ENCODE measurements around the gene BRMS1L.
A peak's percentile ranks its signal among the peaks of the same experiment; 100 is the strongest.
"Not testable (repeated sequence)": the region's sequence is repeated elsewhere in the genome, so short reads cannot be mapped to it uniquely, and the experiment has no call there.

BRMS1L gene, protein sequence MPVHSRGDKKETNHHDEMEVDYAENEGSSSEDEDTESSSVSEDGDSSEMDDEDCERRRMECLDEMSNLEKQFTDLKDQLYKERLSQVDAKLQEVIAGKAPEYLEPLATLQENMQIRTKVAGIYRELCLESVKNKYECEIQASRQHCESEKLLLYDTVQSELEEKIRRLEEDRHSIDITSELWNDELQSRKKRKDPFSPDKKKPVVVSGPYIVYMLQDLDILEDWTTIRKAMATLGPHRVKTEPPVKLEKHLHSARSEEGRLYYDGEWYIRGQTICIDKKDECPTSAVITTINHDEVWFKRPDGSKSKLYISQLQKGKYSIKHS
- total RNA-seq, result 7.3 to 13.4 (median 8.4) reads per million in 4 donors

DNA sequence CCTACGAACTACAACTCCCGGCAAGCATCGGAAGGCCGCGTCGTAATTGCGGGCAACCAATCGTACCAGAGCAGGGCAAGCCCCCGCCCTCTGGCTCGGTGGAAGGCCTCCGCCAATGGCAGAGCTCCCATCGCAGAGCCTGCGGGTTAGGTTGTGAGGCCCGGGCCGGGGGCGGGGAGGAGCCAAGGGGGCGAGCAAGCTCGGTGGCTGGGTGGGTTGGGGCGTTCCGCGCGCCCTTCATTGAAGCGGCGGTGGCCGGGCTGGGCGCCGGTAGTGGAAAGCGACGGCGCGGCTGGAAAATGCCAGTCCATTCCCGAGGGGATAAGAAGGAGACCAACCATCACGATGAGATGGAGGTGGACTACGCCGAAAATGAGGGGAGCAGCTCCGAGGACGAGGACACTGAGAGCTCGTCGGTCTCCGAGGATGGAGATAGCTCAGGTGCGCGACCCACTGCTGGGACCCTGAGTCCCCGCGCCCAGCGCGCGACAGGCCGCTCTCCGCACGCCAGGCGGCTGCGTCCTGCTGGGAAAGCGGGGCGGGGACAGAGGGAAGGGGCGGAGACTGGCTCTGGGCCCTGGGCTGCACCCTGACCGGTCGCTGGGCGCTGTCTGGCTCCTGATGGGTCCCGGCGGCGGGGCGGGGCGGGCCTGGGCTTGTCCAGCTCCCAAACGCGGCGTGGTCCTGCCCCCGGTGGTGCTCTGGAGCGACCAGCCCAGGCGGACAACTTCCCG, at the start of gene BRMS1L:
Gene BRMS1L (plus strand): TSS at position 121 of the 734 bp plus-strand sequence. CDS start 179 bp downstream, at position 300.
- peak; percentile 91 to 98 (median 95) for DNase-seq

DNA sequence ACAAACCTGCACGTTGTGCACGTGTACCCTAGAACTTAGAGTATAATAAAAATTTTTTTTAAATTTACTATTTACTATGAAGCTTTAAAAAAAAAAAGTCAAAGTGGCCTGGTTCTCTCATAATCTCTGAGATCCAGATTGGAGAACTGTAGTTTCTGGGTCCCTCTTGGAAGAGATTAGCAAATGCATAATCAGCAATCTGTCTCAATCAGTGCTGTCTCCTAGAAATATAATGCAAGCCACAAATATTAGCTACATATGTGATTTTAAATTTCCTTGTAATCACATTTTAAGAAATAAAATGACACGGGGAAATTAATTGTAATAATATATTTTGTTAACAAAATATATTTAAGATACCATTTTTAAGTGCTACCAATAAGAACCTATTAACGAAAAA, 49.3 kb upstream of the BRMS1L start:
- no peak for DNase-seq

DNA sequence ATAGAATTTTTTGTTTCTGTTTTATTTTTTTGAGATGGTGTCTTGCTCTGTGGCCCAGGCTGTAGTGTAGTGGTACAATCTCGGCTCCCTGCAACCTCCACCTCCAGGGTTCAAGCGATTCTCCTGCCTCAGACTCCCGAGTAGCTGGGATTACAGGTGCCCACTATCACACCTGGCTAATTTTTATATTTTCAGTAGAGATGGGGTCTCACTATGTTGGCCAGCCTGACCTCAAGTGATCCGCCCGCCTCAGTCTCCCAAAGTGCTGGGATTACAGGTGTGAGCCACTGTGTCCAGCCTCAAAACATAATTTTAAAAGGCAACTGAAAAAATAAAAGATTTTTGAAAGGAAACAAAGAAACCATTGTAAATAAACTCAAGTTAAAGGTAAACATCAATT, 48.6 kb upstream of the BRMS1L start:
- not testable (repeated sequence) for DNase-seq

DNA sequence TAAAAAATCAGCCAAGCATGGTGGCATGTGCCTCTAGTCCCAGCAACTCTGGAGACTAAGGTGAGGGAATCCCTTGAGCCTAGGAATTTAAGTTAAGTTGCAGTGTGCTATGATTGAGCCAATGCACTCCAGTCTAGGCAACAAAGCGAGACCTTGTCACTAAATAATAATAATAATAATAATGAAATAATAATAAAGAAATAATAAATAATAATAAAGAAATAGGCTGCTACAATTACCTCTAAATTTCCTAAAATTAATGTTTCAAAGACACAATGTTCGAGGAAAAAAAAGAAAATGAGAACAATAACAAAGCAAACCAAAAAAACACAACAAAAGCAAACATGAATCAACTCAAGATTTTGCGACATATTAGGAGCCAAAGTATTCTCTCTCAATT, 46.8 kb upstream of the BRMS1L start:
- no peak for DNase-seq

DNA sequence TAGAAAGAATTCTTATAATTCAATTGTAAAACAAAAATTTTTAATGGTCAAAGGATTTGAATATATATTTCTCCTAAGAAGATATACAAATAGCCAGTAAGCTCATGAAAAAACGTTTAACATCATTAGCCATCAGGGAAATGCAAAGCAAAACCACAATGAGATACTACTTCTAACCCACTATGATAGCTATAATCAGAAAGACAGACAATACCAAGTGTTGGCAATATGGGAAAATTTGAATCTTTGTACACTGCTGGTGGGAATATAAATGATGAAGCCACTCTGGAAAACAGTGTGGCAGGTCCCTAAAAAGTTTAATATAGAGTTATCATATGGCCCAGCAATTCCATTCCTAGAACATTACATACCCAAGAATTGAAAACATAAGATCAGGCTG, 42.4 kb upstream of the BRMS1L start:
- no peak for DNase-seq

DNA sequence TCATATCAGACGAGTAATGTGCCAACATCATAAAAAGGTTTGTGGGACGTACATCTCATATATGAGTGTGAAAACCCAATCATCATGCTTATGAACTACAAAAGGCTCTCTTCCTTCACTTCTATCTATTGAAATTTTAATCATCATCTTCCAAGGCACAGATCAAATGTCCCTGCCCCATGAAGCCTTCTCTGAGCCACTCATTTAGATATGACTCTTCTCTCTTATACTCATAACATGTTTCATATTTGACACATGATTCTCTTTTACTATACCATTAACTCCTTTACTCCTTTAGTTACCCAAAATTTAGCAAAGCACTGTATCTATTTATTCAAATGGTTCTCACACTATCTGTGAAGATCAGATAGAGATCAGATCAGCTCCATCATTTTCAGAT, 39.3 kb upstream of the BRMS1L start:
- no peak for DNase-seq

DNA sequence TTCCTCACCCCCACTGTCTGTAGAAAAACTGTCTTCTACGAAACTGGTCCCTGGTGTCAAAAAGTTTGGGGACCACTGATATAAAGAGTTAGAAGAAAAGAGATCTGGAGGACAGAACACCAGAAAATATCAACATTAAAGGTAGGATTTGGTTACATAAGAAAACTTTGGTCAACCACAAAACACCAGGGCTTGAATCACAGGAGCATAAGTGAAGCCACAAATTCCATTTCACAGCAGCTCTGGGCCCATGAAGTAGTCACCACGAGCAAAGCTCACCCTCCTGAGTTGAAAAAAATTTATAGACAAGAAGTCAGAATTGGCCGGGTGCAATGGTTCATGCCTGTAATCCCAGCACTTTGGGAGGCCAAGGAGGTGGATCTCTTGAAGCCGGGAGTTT, 36.5 kb upstream of the BRMS1L start:
- DNase-seq, result peak in 1 of 5 donors; percentile 1

DNA sequence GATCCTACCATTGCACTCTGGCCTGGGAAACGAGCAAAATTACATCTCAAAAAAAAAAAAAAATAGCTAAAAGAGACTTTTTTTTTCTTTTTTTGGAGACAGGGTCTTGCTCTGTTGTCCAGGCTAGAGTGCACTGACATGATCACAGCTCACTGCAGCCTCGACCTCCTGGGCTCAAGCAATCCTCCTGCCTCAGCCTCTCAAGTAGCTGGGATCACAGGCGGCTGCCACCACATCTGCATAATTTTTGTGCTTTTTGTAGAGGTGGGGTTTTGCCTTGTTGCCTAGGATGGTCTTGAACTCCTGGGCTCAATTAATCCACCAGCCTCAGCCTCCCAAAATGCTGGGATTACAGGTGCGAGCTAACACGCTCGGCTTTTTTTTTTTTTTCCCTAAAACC, 28.3 kb upstream of the BRMS1L start:
- DNase-seq, result no peak

DNA sequence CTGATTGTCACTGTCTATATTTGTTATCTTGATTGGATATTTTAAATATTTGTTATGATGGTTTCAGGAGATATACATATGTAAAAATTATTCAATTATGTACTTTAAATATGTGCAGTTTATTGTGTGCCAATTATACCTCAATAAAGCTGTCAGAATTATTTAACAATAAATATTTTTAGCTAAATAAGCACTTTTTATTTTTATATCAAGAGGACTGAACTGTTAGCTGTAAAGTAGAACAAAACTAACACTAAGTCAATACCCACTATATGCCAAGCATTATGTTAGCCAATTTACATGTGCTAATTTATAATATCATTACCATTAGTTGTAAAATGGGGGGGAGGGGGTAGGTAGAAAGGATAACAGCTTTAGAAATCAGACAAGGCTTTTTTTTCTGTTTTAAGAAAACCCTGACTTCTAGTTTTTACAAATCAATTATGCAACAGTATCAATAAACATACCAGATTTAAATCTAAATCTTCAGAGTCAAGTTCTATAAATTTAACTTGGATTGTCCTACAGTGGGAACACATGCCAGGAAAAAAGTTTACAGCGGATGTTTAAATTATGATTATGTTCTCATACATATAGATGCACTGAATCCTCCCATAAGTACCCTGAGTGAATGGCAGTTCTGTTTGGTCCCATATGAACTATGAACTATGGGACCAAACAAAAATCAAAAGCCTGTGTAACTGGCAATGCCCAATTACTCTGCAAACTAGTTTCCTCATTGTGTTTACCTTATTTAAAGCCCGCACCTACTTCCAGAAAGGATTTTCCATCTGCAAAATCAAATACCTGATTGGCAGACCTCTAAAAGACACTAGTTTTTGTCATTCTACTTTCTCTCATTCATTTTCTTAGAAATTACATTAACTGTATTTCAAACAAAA, 19.9 kb upstream of the BRMS1L start:
- DNase-seq, result no peak

DNA sequence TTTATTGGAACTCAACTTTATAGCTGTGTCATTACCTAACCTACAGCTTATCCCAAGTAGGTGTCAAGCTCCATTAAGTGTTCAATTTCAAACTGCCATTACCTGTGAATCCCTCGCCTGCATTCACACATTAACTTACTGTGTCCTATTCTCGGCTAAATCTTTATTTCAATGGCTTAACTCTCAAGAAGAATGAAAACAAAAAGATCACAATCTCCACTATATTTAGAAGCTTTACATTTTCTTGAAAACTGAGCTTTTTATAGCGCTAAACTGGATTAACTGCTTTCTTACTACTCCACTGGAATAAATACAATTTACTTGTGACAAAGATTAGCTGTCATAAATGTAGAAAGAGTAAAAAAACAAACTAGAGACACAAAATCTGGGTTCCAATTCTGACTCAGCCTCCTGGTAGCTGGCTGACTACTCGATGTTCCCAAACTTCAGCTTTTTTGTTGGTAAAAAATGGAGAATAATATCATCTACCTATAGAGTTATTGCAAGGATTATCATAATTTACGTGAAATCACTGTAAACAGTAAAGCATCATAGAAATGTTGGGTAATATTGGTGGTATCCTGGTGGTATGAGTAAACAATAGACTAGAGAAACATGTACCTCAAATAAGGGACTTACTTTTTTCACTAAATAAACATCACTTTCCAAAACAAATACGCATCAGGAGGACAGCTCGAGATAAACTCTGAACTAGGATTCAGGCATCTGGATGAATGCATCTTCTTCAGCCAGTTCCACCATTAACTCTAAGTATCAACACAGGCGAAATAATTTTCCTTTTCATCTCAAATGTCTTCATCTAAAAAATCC, 18.8 kb upstream of the BRMS1L start:
- DNase-seq, result no peak

DNA sequence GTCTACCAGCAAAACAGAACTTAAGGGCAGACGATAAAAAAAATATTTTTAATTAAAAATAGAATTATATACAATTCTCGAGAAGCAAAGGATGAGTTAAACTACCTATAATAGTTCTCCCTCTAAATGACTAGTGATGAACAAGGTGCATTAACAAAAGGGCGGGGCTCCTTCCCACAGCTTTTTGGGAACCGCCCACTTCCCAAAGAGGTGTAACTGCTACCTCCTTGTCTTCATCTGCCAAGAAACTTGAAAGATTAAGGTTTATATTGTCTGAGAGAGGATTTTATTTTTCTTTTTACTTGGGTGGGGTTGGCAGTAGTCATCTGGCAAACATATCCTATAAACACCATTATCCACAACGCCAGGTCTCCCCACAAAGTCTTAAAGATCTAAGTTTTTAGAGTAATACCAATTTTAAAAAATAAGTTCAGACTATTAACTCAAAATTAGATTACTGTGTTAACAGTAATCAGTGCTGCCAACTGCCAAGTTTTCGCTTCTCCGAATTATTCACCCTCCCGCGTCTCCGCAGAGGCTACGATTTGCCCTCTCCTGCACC, 18.0 kb upstream of the BRMS1L start:
- DNase-seq, result peak in 2 of 5 donors; percentile 10 to 19

DNA sequence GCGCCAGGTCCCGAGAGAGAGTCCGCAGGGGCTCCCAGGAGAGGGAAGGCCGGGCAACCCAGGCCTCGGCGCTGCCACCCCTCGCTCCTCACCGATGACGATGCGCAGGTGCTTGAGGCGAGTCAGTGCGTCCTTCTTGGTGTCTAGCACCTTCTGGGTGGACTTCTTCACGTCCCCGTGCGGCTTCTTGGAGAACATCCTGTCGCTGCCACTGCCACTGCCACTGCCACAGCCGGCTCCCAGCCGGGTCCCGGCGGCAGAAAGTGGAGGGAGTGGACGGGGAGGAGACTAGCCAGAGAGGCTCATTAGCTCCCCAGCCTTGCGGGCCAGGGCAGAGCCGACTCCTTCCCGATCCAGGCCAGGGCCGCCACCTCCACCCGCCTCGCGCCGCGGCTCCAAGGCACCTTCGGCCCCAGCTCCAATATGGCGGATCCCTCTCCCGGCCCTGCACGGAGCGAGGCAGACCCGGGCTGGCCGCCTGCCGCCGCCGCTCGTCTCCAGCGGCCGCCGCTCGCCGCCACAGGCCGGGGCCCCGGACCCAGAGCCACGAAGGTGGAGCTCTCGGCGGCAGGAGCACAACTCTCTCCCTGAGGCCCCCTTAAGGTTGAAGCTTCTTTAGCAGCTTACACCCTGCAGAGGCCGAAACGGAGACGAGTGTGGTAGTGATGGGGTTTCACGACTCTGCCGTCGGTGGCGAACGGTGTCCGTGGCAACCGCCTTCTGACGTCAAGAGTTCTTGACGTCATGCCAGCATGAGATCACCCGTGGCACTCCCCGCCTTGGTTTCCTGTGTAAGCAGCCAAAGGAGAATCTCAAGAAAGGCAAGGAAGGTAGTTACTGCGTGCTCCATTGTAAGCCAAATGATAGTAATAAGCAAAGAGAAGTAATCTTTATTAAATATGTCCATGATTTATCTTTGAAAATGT, 17.2 kb upstream of the BRMS1L start, which contains the start of gene RALGAPA1:
Gene RALGAPA1 (minus strand): TSS at position 658 of the 926 bp plus-strand sequence. CDS start 460 bp downstream, at position 198.
- peak; percentile 88 to 98 (median 92) for DNase-seq

DNA sequence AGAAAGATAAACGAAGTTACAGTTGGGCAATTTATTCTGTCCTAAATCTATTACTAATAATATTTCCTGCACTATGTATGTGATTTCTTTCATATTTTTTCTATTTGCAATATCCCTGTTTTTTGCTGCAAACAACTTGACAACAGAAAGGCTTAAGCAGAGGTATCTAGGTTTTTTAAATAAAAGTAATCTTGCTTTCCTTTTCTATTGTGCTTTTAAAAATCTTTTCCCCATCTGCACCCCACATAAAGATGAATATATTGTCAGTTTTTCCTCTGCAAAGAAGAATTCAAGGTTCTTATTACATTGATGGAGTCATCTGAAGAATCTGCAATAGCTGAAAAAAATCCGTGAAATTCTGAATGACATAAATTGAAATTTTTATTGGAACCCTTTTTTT, 16.5 kb upstream of the BRMS1L start:
- no peak for DNase-seq

DNA sequence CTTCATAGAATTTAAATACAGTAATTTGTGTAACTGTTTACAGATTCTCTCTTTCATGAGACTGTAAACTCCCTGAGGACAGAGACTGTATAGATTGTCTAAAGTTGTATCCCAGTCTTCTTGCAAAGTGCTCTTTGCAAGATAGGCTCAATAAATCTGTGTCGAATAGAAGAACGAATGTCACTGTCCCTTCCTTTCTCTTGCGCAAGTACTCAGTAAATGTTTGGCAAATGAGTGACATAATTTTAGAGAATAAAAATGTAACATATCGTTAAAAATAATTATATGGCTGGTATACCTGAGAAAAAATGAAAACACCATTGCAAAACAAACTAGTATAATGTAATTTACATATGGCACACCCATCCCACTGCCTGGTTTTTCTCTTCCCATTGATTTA, 15.2 kb upstream of the BRMS1L start:
- no peak for DNase-seq

DNA sequence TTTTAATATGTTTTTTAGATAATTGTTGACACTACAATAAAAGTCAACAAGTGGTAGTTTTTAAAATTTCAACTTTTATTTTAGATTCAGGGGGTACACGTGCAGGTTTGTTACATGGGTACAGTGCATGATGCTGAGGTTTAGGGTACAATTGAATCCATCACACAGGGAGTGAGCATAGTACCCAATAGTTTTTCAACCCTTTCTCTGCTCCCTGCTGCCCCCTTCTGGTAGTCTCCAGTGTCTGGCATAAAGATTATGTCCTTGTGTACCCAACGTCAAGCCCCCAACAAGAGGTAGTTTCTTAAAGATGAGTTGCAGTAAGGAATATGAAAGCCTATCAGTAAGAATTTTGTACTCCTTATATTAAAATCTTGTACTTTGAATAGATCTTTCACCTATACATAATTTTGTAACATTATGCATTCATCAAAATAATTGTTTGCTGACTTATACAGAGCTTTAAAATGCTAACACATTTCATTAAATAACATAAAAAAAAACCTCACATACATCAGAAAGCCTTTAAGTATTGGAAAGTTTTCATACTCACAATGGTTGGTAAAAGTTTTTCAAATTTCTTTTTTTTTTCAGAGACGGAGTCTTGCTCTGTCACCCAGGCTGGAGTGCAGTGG, 11.7 kb upstream of the BRMS1L start:
- DNase-seq, result peak; percentile 35 to 76 (median 64)

DNA sequence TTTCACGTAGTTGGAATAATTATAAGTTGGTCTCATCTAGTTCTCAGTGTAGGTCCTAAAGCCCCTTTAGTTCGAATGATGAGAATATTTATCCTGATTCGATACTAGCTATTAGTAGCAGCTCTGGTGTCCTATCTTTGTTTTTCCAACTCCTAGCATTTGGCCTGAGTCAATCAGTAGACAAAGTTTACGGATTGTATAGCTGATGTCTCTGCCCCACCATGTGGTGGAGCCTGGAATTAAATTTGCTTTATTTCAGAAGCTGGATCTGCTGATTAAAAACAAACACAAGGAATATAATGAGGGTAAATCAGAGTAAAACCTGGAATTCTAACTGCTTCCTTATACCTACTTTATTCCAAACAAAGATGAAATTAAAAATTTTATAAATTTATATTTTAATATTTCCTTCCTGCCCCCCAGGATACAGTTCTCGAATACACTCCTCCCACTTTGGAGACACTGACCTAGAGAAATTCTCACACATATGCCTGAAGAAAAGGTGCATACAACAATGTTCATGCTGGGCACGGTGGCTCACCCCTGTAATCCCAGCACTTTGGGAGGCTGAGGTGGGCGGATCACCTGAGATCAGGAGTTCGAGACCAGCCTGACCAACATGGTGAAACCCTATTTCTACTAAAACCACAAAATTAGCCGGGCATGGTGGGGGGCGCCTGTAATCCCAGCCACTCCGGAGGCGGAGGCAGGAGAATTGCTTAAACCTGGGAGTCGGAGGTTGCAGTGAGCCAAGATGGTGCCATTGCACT, 7.6 kb upstream of the BRMS1L start:
- peak in 1 of 5 donors; percentile 24 for DNase-seq

DNA sequence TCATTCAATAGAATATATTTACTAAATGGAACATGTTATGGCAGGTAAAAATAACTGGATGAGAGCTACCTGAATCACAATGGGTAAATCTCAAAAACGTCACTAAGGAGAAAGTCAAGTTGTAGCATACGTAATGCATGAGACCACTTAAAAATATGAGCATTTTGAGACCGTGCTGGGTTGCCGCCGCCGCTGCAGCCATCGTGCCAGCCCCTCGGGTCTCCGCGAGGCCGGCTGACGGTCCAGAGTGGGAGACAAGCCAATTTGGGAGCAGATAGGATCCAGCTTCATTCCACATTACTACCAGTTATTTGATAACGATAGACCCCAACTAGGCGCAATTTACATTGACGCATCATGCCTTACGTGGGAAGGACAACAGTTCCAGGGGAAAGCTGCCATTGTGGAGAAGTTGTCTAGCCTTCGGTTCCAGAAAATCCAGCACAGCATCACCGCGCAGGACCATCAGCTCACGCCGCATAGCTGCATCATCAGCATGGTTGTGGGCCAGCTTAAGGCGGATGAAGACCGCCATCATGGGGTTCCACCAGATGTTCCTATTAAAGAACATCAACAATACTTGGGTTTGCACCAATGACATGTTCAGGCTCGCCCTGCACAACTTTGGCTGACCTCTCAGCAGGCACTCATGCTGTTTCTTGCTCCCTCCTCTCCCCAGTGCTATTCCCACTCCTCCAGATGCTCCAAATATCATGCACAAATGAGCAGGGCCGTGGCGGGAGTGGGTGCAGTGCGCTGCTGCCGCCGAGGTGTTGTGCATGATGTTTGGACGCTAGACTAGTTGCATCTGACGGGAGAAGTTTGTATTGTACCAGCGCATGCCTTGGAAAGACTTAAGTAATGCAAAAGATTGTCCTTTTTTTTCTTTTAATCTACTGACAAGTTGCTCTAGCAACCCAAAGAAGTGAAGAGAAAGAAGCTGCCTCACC, 6.3 kb upstream of the BRMS1L start:
- DNase-seq, result no peak

Measured in T-helper 1 cell (primary cell).